Endodermal cell (in vitro differentiated cells): Measurements from ENCODE around the gene TPK1. TPM values are rescaled to one million over a fixed set of nuclear protein-coding genes. Genes with fewer than 3 reads are reported as not detected.

ENCODE experiments used
- DNase-seq: peaks from one replicate; pipeline ENCODE4 v3.0.0-alpha.2; 2017
- H3K27ac ChIP-seq: 2 replicates; pipeline ENCODE4 v1.5.1; 2013; ENCODE audit warnings: mild to moderate bottlenecking, low read depth, low read length, moderate library complexity
- H3K27me3 ChIP-seq: 2 replicates; pipeline ENCODE4 v1.6.1; 2013; ENCODE audit warnings: mild to moderate bottlenecking, low read length, moderate library complexity; ENCODE audit not compliant: insufficient read depth, control insufficient read depth, poor library complexity, severe bottlenecking
- H3K36me3 ChIP-seq: 2 replicates; pipeline ENCODE4 v1.7.0; 2013; ENCODE audit warnings: mild to moderate bottlenecking, low read length, moderate library complexity; ENCODE audit not compliant: control insufficient read depth, insufficient read depth
- H3K4me1 ChIP-seq: one replicate; pipeline ENCODE4 v1.7.0; 2013; ENCODE audit warnings: low read length; ENCODE audit not compliant: control insufficient read depth, insufficient read depth
- H3K4me3 ChIP-seq: 2 replicates; pipeline ENCODE4 v1.5.1; 2013; ENCODE audit warnings: mild to moderate bottlenecking, low read length, moderate library complexity
- H3K9ac ChIP-seq: 2 replicates; pipeline ENCODE4 v1.6.1; 2013; ENCODE audit warnings: mild to moderate bottlenecking, low read length, moderate library complexity; ENCODE audit not compliant: poor library complexity, severe bottlenecking; ENCODE audit errors: extremely low read depth
- H3K9me3 ChIP-seq: 2 replicates; pipeline ENCODE4 v1.6.1; 2013; ENCODE audit warnings: mild to moderate bottlenecking, low read length, moderate library complexity; ENCODE audit not compliant: control insufficient read depth
- H3K27ac Mint-ChIP-seq: 2 replicates; pipeline ENCODE4 v1.8.0; 2020; ENCODE audit warnings: mixed read lengths
- H3K27me3 Mint-ChIP-seq: 2 replicates; pipeline ENCODE4 v1.8.0; 2021; ENCODE audit warnings: mild to moderate bottlenecking, mixed read lengths; ENCODE audit not compliant: insufficient read depth
- H3K36me3 Mint-ChIP-seq: 2 replicates; pipeline ENCODE4 v1.8.0; 2020; ENCODE audit warnings: low read depth, mixed read lengths
- H3K4me1 Mint-ChIP-seq: 2 replicates; pipeline ENCODE4 v1.8.0; 2020; ENCODE audit warnings: mixed read lengths
- H3K4me3 Mint-ChIP-seq: 2 replicates; pipeline ENCODE4 v1.8.0; 2020; ENCODE audit warnings: mild to moderate bottlenecking, moderate library complexity, mixed read lengths
- H3K9me3 Mint-ChIP-seq: 2 replicates; pipeline ENCODE4 v1.8.0; 2020; ENCODE audit warnings: mild to moderate bottlenecking, mixed read lengths
- CTCF ChIP-seq: fragments of 200-600 bp; sonication (generic); conservative IDR thresholded peaks from 2 replicates; pipeline ENCODE4 v1.5.0; 2021; ENCODE audit warnings: antibody characterized with exemption, mild to moderate bottlenecking
- WGBS, 2 experiments: methylation state at CpG; one replicate each; pipeline versions ENCODE4 v1.1.5 to v1.1.7; 2013; ENCODE audit warnings: missing lambda C conversion rate in 2 of 2, mixed read lengths in 1 of 2; ENCODE audit not compliant: insufficient coverage in 1 of 2, insufficient read length in 1 of 2; 5-methylcytosine and 5-hydroxymethylcytosine counted together
- total RNA-seq, 2 donors: library from RNA; stranded (reverse); fragmentation: NEBNext Ultra II Directional in 1 of 2; extraction: Animal tissue kit (Norgen Biotek cat#: 25700) in 1 of 2; gene quantifications; 2 replicates in 1 of 2; 3 replicates in 1 of 2; pipeline ENCODE4 v1.2.1, GENCODE V29; 2021

Gene TPK1
- total RNA-seq, 2 donors from 2014 or later = 9.7 TPM

- DNase-seq = no peak
- Histone ChIP-seq H3K4me1 (no peaks in the 10 kb centered on the region), H3K9me3 (no peaks in the 10 kb centered on the region), H3K9ac (no peak overlapping the region), H3K36me3 (no peaks in the 10 kb centered on the region), H3K27me3 (no peaks in the 10 kb centered on the region), H3K27ac (no peak overlapping the region), H3K4me3 (no peak overlapping the region)
- Mint-ChIP-seq H3K27ac (no peak overlapping the region), H3K27me3 (no peaks in the 10 kb centered on the region), H3K36me3 (no peaks in the 10 kb centered on the region), H3K4me3 (no peak overlapping the region), H3K4me1 (peaks cover under 1% of the 10 kb centered on the region), H3K9me3 (no peaks in the 10 kb centered on the region)
- no peak for TF ChIP-seq CTCF
Observed at GRCh38 chr7:144470078-144470477, 365.8 kb downstream of the TPK1 start.

- H3K27me3 Mint-ChIP-seq = no peaks in the 10 kb centered on the region
- no peak for TF ChIP-seq CTCF
- H3K27me3 ChIP-seq = no peaks in the 10 kb centered on the region
Observed at GRCh38 chr7:144468990-144469732, 366.7 kb downstream of the TPK1 start.

GRCh38 chr7:144459635-144460034 lies 376.2 kb downstream of the TPK1 start:
- no peak for TF ChIP-seq CTCF
- H3K27ac ChIP-seq = no peak overlapping the region
- DNase-seq = no peak
- no peaks in the 10 kb centered on the region for H3K27me3 ChIP-seq
- Mint-ChIP-seq H3K4me1 (no peaks in the 10 kb centered on the region), H3K27ac (no peak overlapping the region), H3K4me3 (no peak overlapping the region), H3K9me3 (peaks cover 34% of the 10 kb centered on the region), H3K27me3 (no peaks in the 10 kb centered on the region), H3K36me3 (peaks cover 17% of the 10 kb centered on the region)
- H3K4me1 ChIP-seq = no peaks in the 10 kb centered on the region
- H3K4me3 ChIP-seq = no peak overlapping the region
- no peak overlapping the region for H3K9ac ChIP-seq
- 84 to 91% methylated on average over 5 of the region's 5 CpGs for WGBS, 2 experiments
- H3K36me3 ChIP-seq = no peaks in the 10 kb centered on the region
- peaks cover 46% of the 10 kb centered on the region for H3K9me3 ChIP-seq

More at GRCh38 chr7:144468990-144469732, 366.7 kb downstream of the TPK1 start:
- DNase-seq = no peak
- no peaks in the 10 kb centered on the region for H3K36me3 ChIP-seq
- H3K9ac ChIP-seq = no peak overlapping the region
- peaks cover 2% of the 10 kb centered on the region for H3K9me3 Mint-ChIP-seq
- no peak overlapping the region for H3K27ac Mint-ChIP-seq
- H3K4me1 ChIP-seq = no peaks in the 10 kb centered on the region
- H3K4me3 Mint-ChIP-seq = no peak overlapping the region
- H3K4me3 ChIP-seq = no peak overlapping the region
- peaks cover 5% of the 10 kb centered on the region for H3K9me3 ChIP-seq
- no peaks in the 10 kb centered on the region for H3K4me1 Mint-ChIP-seq
- H3K27ac ChIP-seq = no peak overlapping the region
- H3K36me3 Mint-ChIP-seq = no peaks in the 10 kb centered on the region
